AG04450 (cell line): Measurements from ENCODE around the gene MYO16. TPM values are rescaled to one million over a fixed set of nuclear protein-coding genes. Genes with fewer than 3 reads are reported as not detected.

Source experiments
- CTCF ChIA-PET: fragments of 300-600, 350-600 bp; formaldehyde crosslinking; extraction: SDS; loops from one replicate; lab custom pipeline; 2022; ENCODE audit warnings: antibody characterized with exemption, inconsistent platforms; lab: Charles Lee
- POLR2A ChIA-PET: fragments of 350-600 bp; formaldehyde crosslinking; extraction: SDS; loops from one replicate; lab custom pipeline; 2021; ENCODE audit warnings: antibody characterized with exemption, inconsistent platforms; lab: Yijun Ruan, JAX
- DNase-seq: peaks from one replicate; pipeline ENCODE4 v3.0.0-alpha.2; 2011; ENCODE audit warnings: low read depth, low spot score
- H3K27ac ChIP-seq: one replicate; pipeline ENCODE4 v1.5.1; 2012; ENCODE audit warnings: low read depth, low read length, control low read depth
- H3K27me3 ChIP-seq: one replicate; pipeline ENCODE4 v1.6.0; 2012; ENCODE audit warnings: low read length; ENCODE audit not compliant: control insufficient read depth, insufficient read depth
- H3K4me3 ChIP-seq: 2 replicates; pipeline ENCODE4 v1.5.1; 2011; ENCODE audit warnings: mild to moderate bottlenecking, low read depth, low read length, control low read depth
- H3K9me3 ChIP-seq: 2 replicates; pipeline ENCODE4 v1.5.1; 2012; ENCODE audit warnings: low read length; ENCODE audit not compliant: control insufficient read depth, insufficient read depth
- CTCF ChIP-seq: IDR thresholded peaks from 2 replicates; pipeline ENCODE4 v1.5.1; 2011; ENCODE audit warnings: low read depth, low read length, control low read depth, inconsistent platforms
- polyA plus RNA-seq: library from polyadenylated mRNA; depleted of rRNA; stranded (reverse); fragments of >200 nt; gene quantifications from 2 replicates; pipeline ENCODE4 v1.2.3, GENCODE V29; 2011

Gene MYO16
- polyA plus RNA-seq, 1 experiment, result 0.02 TPM

GRCh38 chr13:108680011-108680410, 50.6 kb downstream of the MYO16 start:
- peaks cover 6% of the 10 kb centered on the region for H3K9me3 ChIP-seq
- CTCF ChIA-PET, result interaction anchor here (2.3 kb wide), 1 partner anchor 215 kb away, joined by 7 read pairs; no protein-coding TSS in a partner anchor
- DNase-seq, result no peak
- TF ChIP-seq CTCF, result no peak
- H3K4me3 ChIP-seq, result no peak overlapping the region
- H3K27ac ChIP-seq, result no peak overlapping the region
- no peaks in the 10 kb centered on the region for H3K27me3 ChIP-seq
- POLR2A ChIA-PET, result no interaction called here

GRCh38 chr13:108681986-108682575, 52.7 kb downstream of the MYO16 start:
- CTCF ChIA-PET, result no interaction called here
- POLR2A ChIA-PET, result no interaction called here
- peaks cover 3% of the 10 kb centered on the region for H3K9me3 ChIP-seq
- H3K27ac ChIP-seq, result no peak overlapping the region
- DNase-seq, result no peak
- H3K4me3 ChIP-seq, result no peak overlapping the region
- TF ChIP-seq CTCF, result no peak
- no peaks in the 10 kb centered on the region for H3K27me3 ChIP-seq

GRCh38 chr13:108682714-108683113, 53.3 kb downstream of the MYO16 start:
- no peak for DNase-seq
- CTCF ChIA-PET, result no interaction called here
- Histone ChIP-seq H3K9me3 (peaks cover 3% of the 10 kb centered on the region), H3K27ac (no peak overlapping the region), H3K4me3 (no peak overlapping the region), H3K27me3 (no peaks in the 10 kb centered on the region)
- POLR2A ChIA-PET, result no interaction called here
- TF ChIP-seq CTCF, result no peak

GRCh38 chr13:108686027-108686426, 56.6 kb downstream of the MYO16 start:
- no peak for TF ChIP-seq CTCF
- H3K9me3 ChIP-seq, result peaks cover 3% of the 10 kb centered on the region
- no peaks in the 10 kb centered on the region for H3K27me3 ChIP-seq
- no peak overlapping the region for H3K27ac ChIP-seq
- ChIA-PET POLR2A (no interaction called here), CTCF (interaction anchor here (0.9 kb wide), 1 partner anchor 209 kb away, joined by 3 read pairs; no protein-coding TSS in a partner anchor)
- H3K4me3 ChIP-seq, result no peak overlapping the region
- DNase-seq, result no peak

GRCh38 chr13:108690726-108691125, 61.3 kb downstream of the MYO16 start:
- no peak for TF ChIP-seq CTCF
- no peak overlapping the region for H3K27ac ChIP-seq
- H3K27me3 ChIP-seq, result no peaks in the 10 kb centered on the region
- H3K4me3 ChIP-seq, result no peak overlapping the region
- ChIA-PET POLR2A (no interaction called here), CTCF (no interaction called here)
- no peak for DNase-seq
- no peaks in the 10 kb centered on the region for H3K9me3 ChIP-seq
